Kidney (tissue), 14 donors: ENCODE data around the gene FKBP3. TPM values are rescaled to one million over a fixed set of nuclear protein-coding genes. Genes with fewer than 3 reads are reported as not detected.
"Not testable (repeated sequence)": the region's sequence is repeated elsewhere in the genome, so short reads cannot be mapped to it uniquely, and the experiment has no call there.

Experiments used
- DNase-seq, 5 donors: peaks; one replicate each; pipeline ENCODE4 v3.0.0-alpha.2; 2013 to 2020
- FAIRE-seq: peaks from 2 replicates; lab custom pipeline; 2012; peaks lifted over from hg19 to GRCh38; lab: Jason Lieb, UNC
- H3K27ac ChIP-seq, 2 donors: one replicate each; pipeline ENCODE4 v1.7.0; 2013; ENCODE audit warnings: low read depth in 2 of 2, low read length in 2 of 2, inconsistent platforms in 1 of 2
- H3K27me3 ChIP-seq: one replicate; pipeline ENCODE4 v1.7.1; 2013; ENCODE audit warnings: low read length, inconsistent platforms; ENCODE audit not compliant: control insufficient read depth, insufficient read depth
- H3K36me3 ChIP-seq, 3 donors: one replicate each; pipeline versions ENCODE4 v1.7.0 to v1.7.1; 2013; ENCODE audit warnings: low read length in 3 of 3, control low read depth in 1 of 3, inconsistent platforms in 1 of 3; ENCODE audit not compliant: insufficient read depth in 3 of 3, control insufficient read depth in 2 of 3
- H3K4me1 ChIP-seq, 3 donors: one replicate each; pipeline versions ENCODE4 v1.7.0 to v1.7.1; 2013; ENCODE audit warnings: low read length in 3 of 3, inconsistent platforms in 1 of 3, low read depth in 1 of 3; ENCODE audit not compliant: control insufficient read depth in 2 of 3, insufficient read depth in 2 of 3
- H3K4me3 ChIP-seq, 3 donors: one replicate each; pipeline versions ENCODE4 v1.7.0 to v1.8.1; 2013; ENCODE audit warnings: low read length in 3 of 3, control low read depth in 1 of 3, inconsistent platforms in 1 of 3
- H3K9ac ChIP-seq, 3 donors: one replicate each; pipeline versions ENCODE4 v1.7.0 to v1.7.1; 2013; ENCODE audit warnings: low read length in 3 of 3, control low read depth in 1 of 3, inconsistent platforms in 1 of 3
- H3K9me3 ChIP-seq, 3 donors: one replicate each; pipeline versions ENCODE4 v1.7.0 to v1.7.1; 2013; ENCODE audit warnings: low read length in 3 of 3, control low read depth in 1 of 3, inconsistent platforms in 1 of 3; ENCODE audit not compliant: control insufficient read depth in 2 of 3, insufficient read depth in 1 of 3
- intact Hi-C: fragments of 100-400 bp; cut with DNase I; formaldehyde crosslinking; loops from one replicate; pipeline ENCODE4 v1.11.1; 2022
- polyA plus RNA-seq: library from polyadenylated mRNA; stranded (reverse); fragments of 350-450 nt; fragmentation: Illumina TruSeq; extraction: RNeasy Lipid Tissue Mini Kit (QIAGEN cat#74804); gene quantifications from one replicate; pipeline ENCODE4 v1.2.3, GENCODE V29; 2014; ENCODE audit warnings: low read depth, low replicate concordance; ENCODE audit not compliant: insufficient read depth
- total RNA-seq: library from RNA; stranded (reverse); fragmentation: NEBNext Ultra II Directional; extraction: Animal tissue kit (Norgen Biotek cat#: 25700); gene quantifications from one replicate; pipeline ENCODE4 v1.2.1, GENCODE V29; 2021
- TF ChIP-seq, protein P1 (sequence below): IDR thresholded peaks from 3 replicates; pipeline ENCODE4 v1.5.1; 2012; ENCODE audit warnings: mild to moderate bottlenecking, moderate library complexity, borderline replicate concordance; ENCODE audit not compliant: insufficient read depth; ENCODE audit errors: extremely low read depth
- donor health status: control.
- donor health status: control.
- donor health status: control.
- donor health status: control.
- donor health status: control.
- donor health status: DM: yes; HTN: yes; CAD: no.
- donor health status: Normal renal cell carcinoma (clear cell type).

The FKBP3 gene
- total and polyA plus RNA-seq, 2 donors from 2014 or later = 52.7 to 122 TPM

DNA sequence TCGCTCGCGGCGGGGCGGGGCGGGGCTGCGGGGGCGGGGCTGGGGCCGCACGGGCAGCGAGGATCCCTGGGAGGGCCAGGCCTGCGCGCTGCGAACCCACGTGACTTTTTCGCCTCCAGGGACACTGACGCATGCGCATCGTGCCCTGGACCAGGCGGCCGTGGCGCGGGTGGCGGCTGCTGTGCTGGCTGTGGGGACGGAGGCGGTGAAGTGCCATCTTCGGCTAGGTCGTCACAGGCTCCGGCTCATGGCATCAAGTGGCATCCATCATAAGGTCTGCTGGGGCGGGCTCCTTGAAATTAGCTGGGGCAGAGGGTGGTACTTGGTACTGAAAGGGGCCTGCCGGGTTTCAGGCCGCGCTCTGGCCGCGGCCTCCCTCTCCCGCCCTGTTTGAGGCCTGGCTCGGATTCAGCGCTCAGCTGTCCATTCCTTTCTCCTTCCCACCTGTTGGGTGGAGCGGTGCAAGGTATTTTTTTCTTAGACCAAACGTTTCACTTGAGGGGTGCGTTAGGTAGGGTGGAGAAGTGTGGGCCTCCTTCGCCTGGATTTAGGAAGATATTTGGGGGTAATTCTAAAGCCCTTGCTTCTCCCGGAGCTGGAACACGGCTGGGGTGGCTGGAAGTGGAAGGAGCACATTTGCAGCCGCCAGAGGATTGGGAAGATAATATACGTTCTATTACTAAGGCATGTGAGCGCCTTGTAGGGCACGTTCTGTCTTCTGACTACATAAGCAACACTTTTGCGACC is 50.1 kb downstream of the FKBP3 start, which contains the start of gene PRPF39:
PRPF39 (plus strand) TSS at position 141 of the 747 bp plus-strand sequence. CDS start 11,124 bp downstream, outside the sequence.
- DNase-seq = peak; percentile 96 to 98 (median 97)
- Histone ChIP-seq H3K9me3 (no peaks in the 10 kb centered on the region), H3K27me3 (no peaks in the 10 kb centered on the region), H3K4me3 (peak within 1 kb of the TSS; percentile 80 to 97 (median 91)), H3K4me1 (peaks cover 0 to 15% (median 6%) of the 10 kb centered on the region in 3 donors), H3K9ac (peak within 1 kb of the TSS; percentile 75 to 98 (median 77)), H3K36me3 (no peaks in the 10 kb centered on the region), H3K27ac (peak within 1 kb of the TSS; percentile 66 to 86)
- FAIRE-seq = no peak
- TF ChIP-seq, protein P1, sequence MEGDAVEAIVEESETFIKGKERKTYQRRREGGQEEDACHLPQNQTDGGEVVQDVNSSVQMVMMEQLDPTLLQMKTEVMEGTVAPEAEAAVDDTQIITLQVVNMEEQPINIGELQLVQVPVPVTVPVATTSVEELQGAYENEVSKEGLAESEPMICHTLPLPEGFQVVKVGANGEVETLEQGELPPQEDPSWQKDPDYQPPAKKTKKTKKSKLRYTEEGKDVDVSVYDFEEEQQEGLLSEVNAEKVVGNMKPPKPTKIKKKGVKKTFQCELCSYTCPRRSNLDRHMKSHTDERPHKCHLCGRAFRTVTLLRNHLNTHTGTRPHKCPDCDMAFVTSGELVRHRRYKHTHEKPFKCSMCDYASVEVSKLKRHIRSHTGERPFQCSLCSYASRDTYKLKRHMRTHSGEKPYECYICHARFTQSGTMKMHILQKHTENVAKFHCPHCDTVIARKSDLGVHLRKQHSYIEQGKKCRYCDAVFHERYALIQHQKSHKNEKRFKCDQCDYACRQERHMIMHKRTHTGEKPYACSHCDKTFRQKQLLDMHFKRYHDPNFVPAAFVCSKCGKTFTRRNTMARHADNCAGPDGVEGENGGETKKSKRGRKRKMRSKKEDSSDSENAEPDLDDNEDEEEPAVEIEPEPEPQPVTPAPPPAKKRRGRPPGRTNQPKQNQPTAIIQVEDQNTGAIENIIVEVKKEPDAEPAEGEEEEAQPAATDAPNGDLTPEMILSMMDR = no peak
- intact Hi-C loops = no loop called here

DNA sequence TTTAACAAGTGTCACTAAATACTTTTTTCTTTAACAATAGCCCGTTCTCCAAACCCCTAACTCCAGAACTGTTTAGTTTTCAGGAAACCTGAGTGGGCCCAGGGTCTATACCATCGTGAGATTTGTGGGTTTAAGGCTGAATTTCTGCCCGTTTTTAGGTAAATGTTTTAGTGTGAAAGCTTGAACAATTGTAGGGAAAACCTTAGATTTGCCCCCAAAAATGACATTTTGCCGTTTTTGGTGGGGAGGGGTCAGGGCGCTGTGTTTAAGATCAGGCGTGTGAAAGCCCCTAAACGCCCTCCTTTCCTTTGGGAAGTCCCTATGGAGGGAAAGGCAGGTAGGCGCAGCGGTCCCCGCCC is 50.7 kb downstream of the FKBP3 start:
- TF ChIP-seq, protein P1 = no peak
- no peak for DNase-seq
- intact Hi-C loops = no loop called here

GRCh38 chr14:45082420-45082819 is 51.9 kb downstream of the FKBP3 start:
- no peaks in the 10 kb centered on the region for H3K9me3 ChIP-seq
- intact Hi-C loops = no loop called here
- H3K9ac ChIP-seq = no peak overlapping the region
- no peaks in the 10 kb centered on the region for H3K27me3 ChIP-seq
- H3K4me3 ChIP-seq = peak overlapping the region in 2 of 3 donors; percentile 28 to 97
- H3K4me1 ChIP-seq = peaks cover 0 to 15% (median 6%) of the 10 kb centered on the region in 3 donors
- DNase-seq = no peak
- H3K27ac ChIP-seq = no peak overlapping the region
- TF ChIP-seq, protein P1 = no peak
- FAIRE-seq = no peak
- no peaks in the 10 kb centered on the region for H3K36me3 ChIP-seq

More for the DNA sequence above, 50.7 kb downstream of the FKBP3 start:
- Histone ChIP-seq H3K9me3 (no peaks in the 10 kb centered on the region), H3K9ac (peak overlapping the region; percentile 16 to 77 (median 63)), H3K4me3 (peak overlapping the region; percentile 75 to 97 (median 80)), H3K27ac (no peak overlapping the region), H3K36me3 (no peaks in the 10 kb centered on the region), H3K4me1 (peaks cover 0 to 15% (median 6%) of the 10 kb centered on the region in 3 donors), H3K27me3 (no peaks in the 10 kb centered on the region)
- no peak for FAIRE-seq

DNA sequence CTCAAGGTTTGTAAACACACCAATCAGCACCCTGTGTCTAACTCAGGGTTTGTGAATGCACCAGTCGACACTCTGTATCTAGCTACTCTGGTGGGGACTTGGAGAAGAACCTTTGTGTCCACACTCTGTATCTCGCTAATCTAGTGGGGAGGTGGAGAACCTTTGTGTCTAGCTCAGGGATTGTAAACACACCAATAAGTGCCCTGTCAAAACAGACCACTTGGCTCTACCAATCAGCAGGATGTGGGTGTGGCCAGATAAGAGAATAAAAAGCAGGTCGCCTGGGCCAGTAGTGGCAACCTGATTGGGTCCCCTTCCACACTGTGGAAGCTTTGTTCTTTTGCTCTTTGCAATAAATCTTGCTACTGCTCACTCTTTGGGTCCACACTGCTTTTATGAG is 53.2 kb downstream of the FKBP3 start:
- not testable (repeated sequence) for FAIRE-seq

GRCh38 chr14:45080416-45080968 is 53.8 kb downstream of the FKBP3 start:
- H3K27me3 ChIP-seq, H3K36me3 ChIP-seq, DNase-seq, H3K4me3 ChIP-seq, FAIRE-seq, H3K27ac ChIP-seq, H3K9me3 ChIP-seq, H3K4me1 ChIP-seq, H3K9ac ChIP-seq, intact Hi-C loops: not testable (repeated sequence)

More for the DNA sequence above, 53.2 kb downstream of the FKBP3 start:
- H3K9ac ChIP-seq, H3K4me3 ChIP-seq, H3K9me3 ChIP-seq, H3K27me3 ChIP-seq, H3K27ac ChIP-seq, intact Hi-C loops, H3K36me3 ChIP-seq, DNase-seq: not testable (repeated sequence)
- H3K4me1 ChIP-seq = peaks cover 0 to 10% (median 6%) of the 10 kb centered on the region in 3 donors
